NCI-H2081 treated with DMSO at 0.1 percent for 48 hours (cell line): ENCODE data around the gene PTGES3L.
A peak's percentile ranks its signal among the peaks of the same experiment; 100 is the strongest.
"Not testable (repeated sequence)": the region's sequence is repeated elsewhere in the genome, so short reads cannot be mapped to it uniquely, and the experiment has no call there.

Source experiments
- DNase-seq: peaks from one replicate; lab custom pipeline; 2025; lab: John Stamatoyannopoulos, UW

The PTGES3L gene

GRCh38 chr17:42980274-42980765 is 440 bp upstream of the PTGES3L start, which contains the start of gene RUNDC1:
RUNDC1 (plus strand) TSS chr17:42980565; CDS start chr17:42980577, 12 bp downstream.
- peak; percentile 10 for DNase-seq

- DNase-seq, result not testable (repeated sequence)
These were observed 4.2 kb downstream of the PTGES3L start for GRCh38 chr17:42975701-42976100.

- no peak for DNase-seq
These were observed 4.6 kb downstream of the PTGES3L start for GRCh38 chr17:42975265-42975664.

GRCh38 chr17:42973323-42973722 is 6.6 kb downstream of the PTGES3L start:
- DNase-seq, result not testable (repeated sequence)

GRCh38 chr17:42971589-42971988 is 8.3 kb downstream of the PTGES3L start:
- DNase-seq, result no peak

GRCh38 chr17:42969001-42969581 is 10.8 kb downstream of the PTGES3L start:
- no peak for DNase-seq

GRCh38 chr17:42967925-42968324 is 12.0 kb downstream of the PTGES3L start:
- DNase-seq, result no peak

GRCh38 chr17:42964161-42964932 is 15.5 kb downstream of the PTGES3L start, which contains the start of gene AARSD1:
AARSD1 (minus strand) TSS chr17:42964454; CDS start chr17:42964440, 14 bp downstream.
- peak; percentile 88 for DNase-seq

- no peak for DNase-seq
These were observed 26.2 kb downstream of the PTGES3L start for GRCh38 chr17:42953669-42954068.

GRCh38 chr17:42950044-42950783 is 29.7 kb downstream of the PTGES3L start:
- no peak for DNase-seq

- DNase-seq, result no peak
These were observed 33.1 kb downstream of the PTGES3L start for GRCh38 chr17:42946812-42947211.

GRCh38 chr17:42944211-42944610 is 35.7 kb downstream of the PTGES3L start:
- no peak for DNase-seq

- no peak for DNase-seq
These were observed 41.9 kb downstream of the PTGES3L start for GRCh38 chr17:42937712-42938596.

GRCh38 chr17:42929497-42929844 is 50.4 kb downstream of the PTGES3L start:
- DNase-seq, result no peak

- DNase-seq, result peak; percentile 39
These were observed 51.0 kb downstream of the PTGES3L start for GRCh38 chr17:42928714-42929496.

GRCh38 chr17:42924891-42925290 is 55.0 kb downstream of the PTGES3L start:
- no peak for DNase-seq

- not testable (repeated sequence) for DNase-seq
These were observed 56.4 kb downstream of the PTGES3L start for GRCh38 chr17:42923472-42923871.

- no peak for DNase-seq
These were observed 57.6 kb downstream of the PTGES3L start for GRCh38 chr17:42922294-42922693.

- peak; percentile 35 for DNase-seq
These were observed 59.0 kb downstream of the PTGES3L start for GRCh38 chr17:42920922-42921321.

- no peak for DNase-seq
These were observed 59.6 kb downstream of the PTGES3L start for GRCh38 chr17:42920106-42920900.
